Right atrium auricular region (tissue), 2 donors: ENCODE results near the gene TCAIM. TPM values are rescaled to one million over a fixed set of nuclear protein-coding genes. Genes with fewer than 3 reads are reported as not detected.

ENCODE experiments used
- DNase-seq: peaks from one replicate; pipeline ENCODE4 v3.0.0-alpha.2; 2019; ENCODE audit warnings: low spot score
- H3K27ac ChIP-seq, 2 donors: fragments of 200-600 bp; sonication (generic); 1 replicate in 1 of 2; 2 replicates in 1 of 2; pipeline ENCODE4 v1.5.1; 2016 to 2019
- H3K27me3 ChIP-seq, 2 donors: fragments of 200-600 bp; sonication (generic); one replicate each; pipeline versions ENCODE4 v1.5.1 to v1.6.0; 2017 to 2019
- H3K36me3 ChIP-seq: fragments of 200-600 bp; sonication (generic); one replicate; pipeline ENCODE4 v1.5.1; 2016
- H3K4me1 ChIP-seq, 2 donors: fragments of 200-600 bp; sonication (generic); one replicate each; pipeline versions ENCODE4 v1.5.1 to v1.6.0; 2017 to 2019
- H3K4me3 ChIP-seq, 2 donors: fragments of 200-600 bp; sonication (generic); 1 replicate in 1 of 2; 2 replicates in 1 of 2; pipeline ENCODE4 v1.5.1; 2017 to 2019; ENCODE audit warnings: mild to moderate bottlenecking in 1 of 2, moderate library complexity in 1 of 2
- H3K9me3 ChIP-seq, 2 donors: fragments of 200-600 bp; sonication (generic); one replicate each; pipeline ENCODE4 v1.5.1; 2019
- CTCF ChIP-seq, 2 donors: fragments of 200-600 bp; sonication (generic); IDR thresholded peaks; one replicate each; pipeline ENCODE4 v1.5.1; 2019; ENCODE audit warnings: antibody characterized with exemption in 2 of 2
- total RNA-seq, 2 donors: library from RNA; depleted of rRNA; stranded (reverse); fragments of >200 nt; gene quantifications; one replicate each; pipeline ENCODE4 v1.1.0, GENCODE V29; 2016

Gene TCAIM
- total RNA-seq, 2 donors from 2014 or later: 18.8 to 37.6 TPM

- TF ChIP-seq CTCF (IDR thresholded peaks at IDR 0.05): no peak
- no peaks in the 10 kb centered on the region for H3K36me3 ChIP-seq
- H3K4me1 ChIP-seq: no peaks in the 10 kb centered on the region
- no peak overlapping the region for H3K4me3 ChIP-seq
- no peak overlapping the region for H3K27ac ChIP-seq
- no peak for DNase-seq
- no peaks in the 10 kb centered on the region for H3K9me3 ChIP-seq
- no peaks in the 10 kb centered on the region for H3K27me3 ChIP-seq
These were observed 36.8 kb upstream of the TCAIM start for GRCh38 chr3:44301746-44302145.

GRCh38 chr3:44309500-44309899 lies 29.1 kb upstream of the TCAIM start:
- Histone ChIP-seq H3K27me3 (no peaks in the 10 kb centered on the region), H3K36me3 (no peaks in the 10 kb centered on the region), H3K4me3 (no peak overlapping the region), H3K27ac (no peak overlapping the region), H3K4me1 (no peaks in the 10 kb centered on the region), H3K9me3 (no peaks in the 10 kb centered on the region)
- TF ChIP-seq CTCF (IDR thresholded peaks at IDR 0.05): no peak
- DNase-seq: no peak

- H3K36me3 ChIP-seq: no peaks in the 10 kb centered on the region
- H3K27ac ChIP-seq: no peak overlapping the region
- H3K4me1 ChIP-seq: no peaks in the 10 kb centered on the region
- DNase-seq: no peak
- H3K9me3 ChIP-seq: no peaks in the 10 kb centered on the region
- no peaks in the 10 kb centered on the region for H3K27me3 ChIP-seq
- no peak for TF ChIP-seq CTCF (IDR thresholded peaks at IDR 0.05)
- H3K4me3 ChIP-seq: no peak overlapping the region
These were observed 19.7 kb upstream of the TCAIM start for GRCh38 chr3:44318891-44319311.

GRCh38 chr3:44321335-44321734 lies 17.2 kb upstream of the TCAIM start:
- Histone ChIP-seq H3K36me3 (no peaks in the 10 kb centered on the region), H3K4me3 (no peak overlapping the region), H3K9me3 (no peaks in the 10 kb centered on the region), H3K4me1 (no peaks in the 10 kb centered on the region), H3K27me3 (no peaks in the 10 kb centered on the region), H3K27ac (no peak overlapping the region)
- TF ChIP-seq CTCF (IDR thresholded peaks at IDR 0.05): no peak
- no peak for DNase-seq

- Histone ChIP-seq H3K36me3 (no peaks in the 10 kb centered on the region), H3K27me3 (no peaks in the 10 kb centered on the region), H3K27ac (no peak overlapping the region), H3K9me3 (no peaks in the 10 kb centered on the region), H3K4me3 (no peak overlapping the region), H3K4me1 (no peaks in the 10 kb centered on the region)
- TF ChIP-seq CTCF (IDR thresholded peaks at IDR 0.05): peak; percentile 68 to 81
- DNase-seq: peak; percentile 73
These were observed 15.1 kb upstream of the TCAIM start for GRCh38 chr3:44323341-44323955.

- H3K4me3 ChIP-seq: no peak overlapping the region
- no peaks in the 10 kb centered on the region for H3K9me3 ChIP-seq
- H3K36me3 ChIP-seq: no peaks in the 10 kb centered on the region
- no peak for TF ChIP-seq CTCF (IDR thresholded peaks at IDR 0.05)
- H3K27ac ChIP-seq: no peak overlapping the region
- no peaks in the 10 kb centered on the region for H3K27me3 ChIP-seq
- H3K4me1 ChIP-seq: no peaks in the 10 kb centered on the region
- no peak for DNase-seq
These were observed 14.0 kb upstream of the TCAIM start for GRCh38 chr3:44324584-44324983.
